Cerebellar cortex (tissue), 1 donor: ENCODE results near the gene MAST4.

Experiments used
- DNase-seq: peaks from one replicate; pipeline ENCODE4 v3.0.0-alpha.2; 2015; ENCODE audit warnings: low spot score

The MAST4 gene

GRCh38 chr5:67019065-67019845 lies 423.1 kb downstream of the MAST4 start:
- no peak for DNase-seq

- no peak for DNase-seq
Measured at GRCh38 chr5:67020096-67020615, 424.0 kb downstream of the MAST4 start.

GRCh38 chr5:67021031-67021430 lies 424.8 kb downstream of the MAST4 start:
- no peak for DNase-seq

GRCh38 chr5:67021521-67021920 lies 425.3 kb downstream of the MAST4 start:
- DNase-seq = no peak

GRCh38 chr5:67021962-67022361 lies 425.8 kb downstream of the MAST4 start:
- no peak for DNase-seq

- no peak for DNase-seq
Measured at GRCh38 chr5:67025457-67025856, 429.3 kb downstream of the MAST4 start.

GRCh38 chr5:67026278-67026677 lies 430.1 kb downstream of the MAST4 start:
- no peak for DNase-seq

GRCh38 chr5:67027171-67027570 lies 431.0 kb downstream of the MAST4 start:
- no peak for DNase-seq

- no peak for DNase-seq
Measured at GRCh38 chr5:67028371-67028770, 432.2 kb downstream of the MAST4 start.

GRCh38 chr5:67028941-67029340 lies 432.7 kb downstream of the MAST4 start:
- no peak for DNase-seq

GRCh38 chr5:67029481-67029880 lies 433.3 kb downstream of the MAST4 start:
- no peak for DNase-seq

- no peak for DNase-seq
Measured at GRCh38 chr5:67030289-67031056, 434.3 kb downstream of the MAST4 start.

GRCh38 chr5:67031057-67031443 lies 434.9 kb downstream of the MAST4 start:
- DNase-seq = no peak

GRCh38 chr5:67031692-67032091 lies 435.5 kb downstream of the MAST4 start:
- DNase-seq = no peak

- no peak for DNase-seq
Measured at GRCh38 chr5:67032921-67033664, 436.9 kb downstream of the MAST4 start.

- no peak for DNase-seq
Measured at GRCh38 chr5:67033880-67034651, 437.9 kb downstream of the MAST4 start.

- no peak for DNase-seq
Measured at GRCh38 chr5:67035098-67035740, 439.0 kb downstream of the MAST4 start.

- no peak for DNase-seq
Measured at GRCh38 chr5:67037171-67037570, 441.0 kb downstream of the MAST4 start.

- DNase-seq = no peak
Measured at GRCh38 chr5:67038817-67039603, 442.8 kb downstream of the MAST4 start.
